Nephron progenitor cell (in vitro differentiated cells): ENCODE data around the gene MGAT5B.

Source experiments
- DNase-seq: peaks from one replicate; pipeline ENCODE4 v3.0.0; 2021
- H3K27ac Mint-ChIP-seq: 2 replicates; pipeline ENCODE4 v1.8.0; 2021; ENCODE audit warnings: mild to moderate bottlenecking, moderate library complexity, mixed read lengths
- H3K27me3 Mint-ChIP-seq: 2 replicates; pipeline ENCODE4 v1.8.0; 2021; ENCODE audit warnings: mild to moderate bottlenecking, low read depth, mixed read lengths; ENCODE audit not compliant: poor library complexity
- H3K36me3 Mint-ChIP-seq: 2 replicates; pipeline ENCODE4 v1.8.0; 2021; ENCODE audit warnings: low read depth, mixed read lengths
- H3K4me1 Mint-ChIP-seq: 2 replicates; pipeline ENCODE4 v1.8.0; 2021; ENCODE audit warnings: mixed read lengths
- H3K4me3 Mint-ChIP-seq: 2 replicates; pipeline ENCODE4 v1.8.0; 2021; ENCODE audit warnings: mild to moderate bottlenecking, moderate library complexity, mixed read lengths
- H3K9me3 Mint-ChIP-seq: 2 replicates; pipeline ENCODE4 v1.8.0; 2021; ENCODE audit warnings: mild to moderate bottlenecking, moderate library complexity, mixed read lengths
- TF ChIP-seq, protein P1 (sequence below): fragments of 200-600 bp; sonication (generic); IDR thresholded peaks from 2 replicates; pipeline ENCODE4 v1.5.0; 2021; ENCODE audit warnings: antibody characterized with exemption

The MGAT5B gene

DNA sequence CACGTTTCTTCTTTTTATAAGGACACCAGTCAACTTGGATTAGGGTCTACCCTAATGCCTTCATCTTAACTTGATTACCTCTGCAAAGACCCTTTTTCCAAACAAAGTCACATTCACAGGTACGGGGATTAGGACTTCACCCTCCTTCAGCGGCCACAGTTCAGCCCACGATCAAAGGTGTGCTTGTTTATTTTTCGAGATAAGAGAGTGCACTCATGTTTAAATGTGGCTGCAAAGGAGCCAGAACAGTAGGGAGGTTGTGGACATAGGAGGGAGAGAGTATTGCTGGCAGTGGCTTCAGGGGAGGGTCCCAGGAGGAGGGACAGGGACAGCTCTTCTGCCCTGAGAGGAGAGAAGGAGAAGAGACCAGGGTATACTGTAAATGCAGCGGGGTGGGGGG, 46.7 kb downstream of the MGAT5B start:
- Mint-ChIP-seq H3K27me3 (peaks cover 49% of the 10 kb centered on the region), H3K4me1 (peaks cover 3% of the 10 kb centered on the region), H3K27ac (no peak overlapping the region), H3K4me3 (no peak overlapping the region), H3K36me3 (no peaks in the 10 kb centered on the region), H3K9me3 (no peaks in the 10 kb centered on the region)
- DNase-seq, result no peak
- TF ChIP-seq, protein P1, sequence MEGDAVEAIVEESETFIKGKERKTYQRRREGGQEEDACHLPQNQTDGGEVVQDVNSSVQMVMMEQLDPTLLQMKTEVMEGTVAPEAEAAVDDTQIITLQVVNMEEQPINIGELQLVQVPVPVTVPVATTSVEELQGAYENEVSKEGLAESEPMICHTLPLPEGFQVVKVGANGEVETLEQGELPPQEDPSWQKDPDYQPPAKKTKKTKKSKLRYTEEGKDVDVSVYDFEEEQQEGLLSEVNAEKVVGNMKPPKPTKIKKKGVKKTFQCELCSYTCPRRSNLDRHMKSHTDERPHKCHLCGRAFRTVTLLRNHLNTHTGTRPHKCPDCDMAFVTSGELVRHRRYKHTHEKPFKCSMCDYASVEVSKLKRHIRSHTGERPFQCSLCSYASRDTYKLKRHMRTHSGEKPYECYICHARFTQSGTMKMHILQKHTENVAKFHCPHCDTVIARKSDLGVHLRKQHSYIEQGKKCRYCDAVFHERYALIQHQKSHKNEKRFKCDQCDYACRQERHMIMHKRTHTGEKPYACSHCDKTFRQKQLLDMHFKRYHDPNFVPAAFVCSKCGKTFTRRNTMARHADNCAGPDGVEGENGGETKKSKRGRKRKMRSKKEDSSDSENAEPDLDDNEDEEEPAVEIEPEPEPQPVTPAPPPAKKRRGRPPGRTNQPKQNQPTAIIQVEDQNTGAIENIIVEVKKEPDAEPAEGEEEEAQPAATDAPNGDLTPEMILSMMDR, result no peak

DNA sequence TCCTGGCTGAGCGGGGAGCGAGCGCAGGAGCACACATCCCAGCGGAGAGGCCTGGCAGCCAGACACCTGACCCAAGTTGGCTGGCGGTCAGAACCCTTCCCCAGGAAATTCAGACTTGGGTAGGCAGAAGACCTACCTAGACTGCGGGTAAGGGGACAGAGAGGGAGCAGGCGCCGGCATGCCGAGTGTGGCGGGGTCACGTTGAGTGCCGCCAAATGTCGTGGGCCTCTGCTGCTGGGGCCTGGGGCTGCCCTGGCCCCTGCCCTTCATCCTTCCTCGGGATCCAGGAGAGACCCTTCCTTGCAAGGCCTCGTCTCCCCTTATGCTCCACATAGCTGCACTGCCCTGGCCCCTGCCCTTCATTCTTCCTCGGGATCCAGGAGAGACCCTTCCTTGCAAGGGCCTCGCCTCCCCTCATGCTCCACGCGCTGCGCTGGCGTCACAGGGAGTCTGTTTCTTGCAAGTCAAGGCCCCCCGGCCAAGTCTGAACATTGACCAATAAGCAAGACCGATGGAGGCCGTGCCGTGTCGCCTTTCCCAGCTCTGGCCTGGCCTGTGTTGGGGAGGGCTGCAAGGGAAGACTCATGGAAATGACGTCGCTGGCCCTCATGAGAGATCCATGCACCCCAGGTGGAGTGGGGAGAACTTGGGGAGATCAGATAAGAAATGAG, 47.8 kb downstream of the MGAT5B start:
- H3K27ac Mint-ChIP-seq, result no peak overlapping the region
- no peak for DNase-seq
- TF ChIP-seq, protein P1, result no peak
- peaks cover 56% of the 10 kb centered on the region for H3K27me3 Mint-ChIP-seq
- peaks cover 13% of the 10 kb centered on the region for H3K4me1 Mint-ChIP-seq
- no peaks in the 10 kb centered on the region for H3K36me3 Mint-ChIP-seq
- no peaks in the 10 kb centered on the region for H3K9me3 Mint-ChIP-seq
- H3K4me3 Mint-ChIP-seq, result no peak overlapping the region

DNA sequence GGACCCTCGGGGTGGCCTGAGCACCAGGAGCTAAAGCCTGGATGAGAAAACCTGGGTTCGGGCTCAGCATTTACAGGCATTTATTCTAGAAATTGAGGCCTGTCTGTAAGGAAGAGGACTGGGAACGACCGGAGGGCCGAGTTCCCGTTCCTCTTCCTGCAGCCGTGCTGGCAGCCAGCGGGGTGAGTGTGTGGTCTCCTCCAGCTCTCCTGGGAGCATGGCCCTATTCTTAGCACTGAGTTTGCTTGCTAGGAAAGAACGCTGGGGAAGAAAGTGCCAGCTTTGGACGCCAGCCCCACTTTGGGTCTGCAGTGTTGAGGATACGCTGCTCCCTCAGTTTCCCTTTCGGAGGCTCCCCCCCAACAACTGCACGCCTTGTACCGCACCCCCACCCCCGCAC, 49.6 kb downstream of the MGAT5B start:
- TF ChIP-seq, protein P1, result no peak
- Mint-ChIP-seq H3K9me3 (no peaks in the 10 kb centered on the region), H3K4me3 (no peak overlapping the region), H3K27ac (no peak overlapping the region), H3K36me3 (no peaks in the 10 kb centered on the region), H3K27me3 (peaks cover 59% of the 10 kb centered on the region), H3K4me1 (peaks cover 13% of the 10 kb centered on the region)
- DNase-seq, result no peak

DNA sequence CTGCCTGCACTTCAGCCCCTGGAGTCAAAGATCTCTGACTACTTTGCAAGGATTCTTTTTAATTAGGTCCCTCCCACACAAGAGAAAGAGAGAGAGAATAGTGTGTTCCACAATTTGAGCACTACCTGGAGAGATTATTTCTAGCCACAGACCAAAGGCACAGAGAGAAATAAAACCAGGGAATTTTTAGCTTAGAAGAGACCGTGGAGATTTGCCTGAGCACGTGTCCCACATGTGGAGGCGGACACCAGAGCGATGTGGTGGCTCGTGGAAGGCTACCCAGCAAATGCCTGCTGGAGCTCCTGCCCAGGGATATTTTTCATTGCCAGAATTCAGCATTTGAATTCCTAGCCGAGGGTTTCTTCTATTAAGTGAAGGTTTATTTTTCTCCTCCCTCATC, 50.6 kb downstream of the MGAT5B start:
- Mint-ChIP-seq H3K4me3 (no peak overlapping the region), H3K36me3 (no peaks in the 10 kb centered on the region), H3K9me3 (no peaks in the 10 kb centered on the region), H3K27ac (no peak overlapping the region), H3K4me1 (peaks cover 13% of the 10 kb centered on the region), H3K27me3 (peaks cover 49% of the 10 kb centered on the region)
- no peak for DNase-seq
- TF ChIP-seq, protein P1, result no peak

DNA sequence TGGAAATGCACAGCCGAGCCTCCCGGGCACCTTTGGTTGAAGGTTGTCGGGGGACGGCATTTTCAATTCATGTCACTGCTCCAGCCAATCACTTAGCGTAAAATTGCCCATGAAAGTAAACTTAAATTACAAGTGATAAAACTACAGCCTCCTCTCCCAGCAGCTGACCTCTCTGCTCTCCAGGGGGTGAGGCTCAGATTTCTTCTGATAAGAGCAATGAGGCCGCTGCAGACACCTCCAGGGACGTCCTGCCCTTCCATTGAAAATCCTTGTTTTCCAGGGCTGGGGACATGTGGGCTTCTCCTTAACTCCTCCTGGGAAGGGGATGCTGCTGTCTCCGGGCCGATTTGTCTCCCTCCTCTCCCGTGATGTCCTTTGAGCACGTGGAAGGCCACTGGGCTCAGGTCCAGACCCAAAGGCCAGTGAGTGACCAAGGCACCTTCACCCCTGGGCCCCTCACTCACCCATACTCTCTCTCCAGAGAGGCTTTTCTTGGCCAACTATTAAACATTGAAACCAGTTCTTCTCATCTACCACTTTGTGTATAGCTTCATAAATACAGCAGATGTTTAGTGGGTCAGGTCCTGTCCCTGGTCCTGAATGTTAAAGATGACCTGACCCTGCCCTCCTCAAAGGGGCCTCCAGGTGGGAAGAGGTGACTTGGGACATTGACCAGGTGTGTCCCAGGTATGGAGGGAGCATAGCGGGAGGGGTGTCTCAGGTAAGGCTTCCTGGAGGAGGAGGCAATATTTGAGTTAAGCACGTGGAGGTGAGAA, 52.3 kb downstream of the MGAT5B start:
- DNase-seq, result no peak
- no peaks in the 10 kb centered on the region for H3K9me3 Mint-ChIP-seq
- H3K27ac Mint-ChIP-seq, result no peak overlapping the region
- H3K36me3 Mint-ChIP-seq, result no peaks in the 10 kb centered on the region
- H3K4me3 Mint-ChIP-seq, result no peak overlapping the region
- TF ChIP-seq, protein P1, result no peak
- peaks cover 41% of the 10 kb centered on the region for H3K27me3 Mint-ChIP-seq
- peaks cover 13% of the 10 kb centered on the region for H3K4me1 Mint-ChIP-seq
